ENCODE data around the gene LY6G6D. TPM values are rescaled to one million over a fixed set of nuclear protein-coding genes. Genes with fewer than 3 reads are reported as not detected.

The LY6G6D gene
- under 1 TPM in 1 of 3 donors, not detected in 2; 0.94 TPM for total RNA-seq
- not detected for total RNA-seq (2013)

GRCh38 chr6:31715022-31715958 is at the start of gene LY6G6D:
Gene LY6G6D (plus strand): TSS chr6:31715348. CDS start chr6:31715356, 8 bp downstream.
- no peaks in the 10 kb centered on the region for H3K9me3 ChIP-seq (ENCODE audit: control insufficient read depth, insufficient read depth, low read length)
- peaks cover 14% of the 10 kb centered on the region for H3K4me1 ChIP-seq (ENCODE audit: control insufficient read depth, insufficient read depth, low read length)
- no peaks in the 10 kb centered on the region for H3K27me3 ChIP-seq (ENCODE audit: control insufficient read depth, insufficient read depth, low read length)
- WGBS (ENCODE audit: insufficient coverage) = 86% methylated on average over 16 of the region's 16 CpGs
- Mint-ChIP-seq H3K36me3 (no peaks in the 10 kb centered on the region), H3K27ac (peak within 1 kb of the TSS in 1 of 2 donors; percentile 54), H3K4me3 (no peak within 1 kb of the TSS), H3K4me1 (peaks cover 16 to 21% of the 10 kb centered on the region in 2 donors), H3K9me3 (no peaks in the 10 kb centered on the region), H3K27me3 (ENCODE audit: low read depth in 2 of 2) (peaks cover 0 to 3% of the 10 kb centered on the region in 2 donors)
- TF ChIP-seq, protein P1, sequence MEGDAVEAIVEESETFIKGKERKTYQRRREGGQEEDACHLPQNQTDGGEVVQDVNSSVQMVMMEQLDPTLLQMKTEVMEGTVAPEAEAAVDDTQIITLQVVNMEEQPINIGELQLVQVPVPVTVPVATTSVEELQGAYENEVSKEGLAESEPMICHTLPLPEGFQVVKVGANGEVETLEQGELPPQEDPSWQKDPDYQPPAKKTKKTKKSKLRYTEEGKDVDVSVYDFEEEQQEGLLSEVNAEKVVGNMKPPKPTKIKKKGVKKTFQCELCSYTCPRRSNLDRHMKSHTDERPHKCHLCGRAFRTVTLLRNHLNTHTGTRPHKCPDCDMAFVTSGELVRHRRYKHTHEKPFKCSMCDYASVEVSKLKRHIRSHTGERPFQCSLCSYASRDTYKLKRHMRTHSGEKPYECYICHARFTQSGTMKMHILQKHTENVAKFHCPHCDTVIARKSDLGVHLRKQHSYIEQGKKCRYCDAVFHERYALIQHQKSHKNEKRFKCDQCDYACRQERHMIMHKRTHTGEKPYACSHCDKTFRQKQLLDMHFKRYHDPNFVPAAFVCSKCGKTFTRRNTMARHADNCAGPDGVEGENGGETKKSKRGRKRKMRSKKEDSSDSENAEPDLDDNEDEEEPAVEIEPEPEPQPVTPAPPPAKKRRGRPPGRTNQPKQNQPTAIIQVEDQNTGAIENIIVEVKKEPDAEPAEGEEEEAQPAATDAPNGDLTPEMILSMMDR (IDR thresholded peaks at IDR 0.05) = no peak
- no peaks in the 10 kb centered on the region for H3K36me3 ChIP-seq (ENCODE audit: control insufficient read depth, insufficient read depth, low read length)
- intact Hi-C loops (cut with micrococcal nuclease) = no loop called here
- DNase-seq = no peak
- H3K4me3 ChIP-seq (ENCODE audit: low read length) = no peak within 1 kb of the TSS
- no peak within 1 kb of the TSS for H3K27ac ChIP-seq (ENCODE audit: low read length)
- no peak for ATAC-seq

- intact Hi-C loops (cut with micrococcal nuclease) = loop anchor here (1.0 to 10.0 kb wide), 7 partner anchors 13 to 948 kb away; partner anchors contain the start of genes ABHD16A, AGPAT1, BAG6 and DDX39B
- Histone ChIP-seq H3K4me1 (ENCODE audit: control insufficient read depth, insufficient read depth, low read length) (peaks cover 43% of the 10 kb centered on the region), H3K4me3 (ENCODE audit: low read length) (peak within 1 kb of the TSS; percentile 67), H3K27ac (ENCODE audit: low read length) (peak within 1 kb of the TSS; percentile 92), H3K27me3 (ENCODE audit: control insufficient read depth, insufficient read depth, low read length) (no peaks in the 10 kb centered on the region), H3K36me3 (ENCODE audit: control insufficient read depth, insufficient read depth, low read length) (peaks cover 49% of the 10 kb centered on the region), H3K9me3 (ENCODE audit: control insufficient read depth, insufficient read depth, low read length) (no peaks in the 10 kb centered on the region)
- H3K4me3 Mint-ChIP-seq = peak within 1 kb of the TSS; percentile 96
- H3K27ac Mint-ChIP-seq = peak within 1 kb of the TSS; percentile 97 to 100
- ATAC-seq (peak; percentile 88 to 97 (median 91)), DNase-seq (peak; percentile 95 to 99)
- no peaks in the 10 kb centered on the region for H3K9me3 Mint-ChIP-seq
- WGBS (ENCODE audit: insufficient coverage) = under 1% methylated on average over 63 of the region's 63 CpGs
- TF ChIP-seq, protein P1 (IDR thresholded peaks at IDR 0.05) = no peak
- H3K4me1 Mint-ChIP-seq = peaks cover 32 to 53% of the 10 kb centered on the region in 2 donors
- H3K27me3 Mint-ChIP-seq (ENCODE audit: low read depth in 2 of 2) = no peaks in the 10 kb centered on the region
- H3K36me3 Mint-ChIP-seq = no peaks in the 10 kb centered on the region
Observed at GRCh38 chr6:31665501-31666336, 49.4 kb upstream of the LY6G6D start, which contains the start of gene CSNK2B. Gene CSNK2B (plus strand): TSS chr6:31666080. CDS start chr6:31666832, 752 bp downstream.

- Mint-ChIP-seq H3K27me3 (ENCODE audit: low read depth in 2 of 2) (no peaks in the 10 kb centered on the region), H3K4me3 (peak overlapping the region; percentile 96), H3K9me3 (no peaks in the 10 kb centered on the region), H3K36me3 (no peaks in the 10 kb centered on the region), H3K27ac (peak overlapping the region; percentile 97 to 100), H3K4me1 (peaks cover 32 to 48% of the 10 kb centered on the region in 2 donors)
- H3K36me3 ChIP-seq (ENCODE audit: control insufficient read depth, insufficient read depth, low read length) = peaks cover 56% of the 10 kb centered on the region
- no peaks in the 10 kb centered on the region for H3K9me3 ChIP-seq (ENCODE audit: control insufficient read depth, insufficient read depth, low read length)
- DNase-seq = no peak
- ATAC-seq = no peak
- H3K4me3 ChIP-seq (ENCODE audit: low read length) = peak overlapping the region; percentile 67
- H3K27ac ChIP-seq (ENCODE audit: low read length) = peak overlapping the region; percentile 78
- intact Hi-C loops (cut with micrococcal nuclease) = loop anchor here (5.0 to 10.0 kb wide), 3 partner anchors 124 to 949 kb away; partner anchors contain the start of genes AGPAT1, DDX39B, MDC1 and RNF5
- WGBS (ENCODE audit: insufficient coverage) = 11% methylated on average over 15 of the region's 15 CpGs
- TF ChIP-seq, protein P1 (IDR thresholded peaks at IDR 0.05) = no peak
- no peaks in the 10 kb centered on the region for H3K27me3 ChIP-seq (ENCODE audit: control insufficient read depth, insufficient read depth, low read length)
- peaks cover 36% of the 10 kb centered on the region for H3K4me1 ChIP-seq (ENCODE audit: control insufficient read depth, insufficient read depth, low read length)
Observed at GRCh38 chr6:31666337-31666965, 48.7 kb upstream of the LY6G6D start.
